NCI-H2081 (cell line): Measurements from ENCODE around the gene OR2T11.
A peak's percentile ranks its signal among the peaks of the same experiment; 100 is the strongest.
"Not testable (repeated sequence)": the region's sequence is repeated elsewhere in the genome, so short reads cannot be mapped to it uniquely, and the experiment has no call there.

Source experiments
- DNase-seq, 2 experiments: peaks; one replicate each; lab custom pipeline; 2025; lab: John Stamatoyannopoulos, UW

Gene OR2T11

DNA sequence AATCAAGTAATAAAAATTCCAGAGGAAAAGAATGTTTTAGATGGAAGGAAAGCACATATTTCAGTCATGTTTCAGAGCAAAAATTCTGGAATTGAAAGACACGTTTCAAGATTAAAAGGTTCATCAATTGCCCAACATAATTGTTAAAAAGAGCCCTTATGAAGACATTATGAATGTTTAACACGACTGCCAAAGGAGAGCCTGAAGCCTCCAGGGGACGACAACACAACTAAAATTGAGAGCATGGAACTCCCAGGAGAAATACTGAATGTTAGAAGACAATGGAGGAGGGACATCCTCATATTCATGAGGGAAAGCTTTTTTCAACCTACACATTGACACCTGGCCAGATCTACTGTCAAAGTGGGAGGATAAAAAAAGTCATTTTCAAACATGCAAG is 16.0 kb downstream of the OR2T11 start:
- peak; percentile 14 to 17 for DNase-seq

DNA sequence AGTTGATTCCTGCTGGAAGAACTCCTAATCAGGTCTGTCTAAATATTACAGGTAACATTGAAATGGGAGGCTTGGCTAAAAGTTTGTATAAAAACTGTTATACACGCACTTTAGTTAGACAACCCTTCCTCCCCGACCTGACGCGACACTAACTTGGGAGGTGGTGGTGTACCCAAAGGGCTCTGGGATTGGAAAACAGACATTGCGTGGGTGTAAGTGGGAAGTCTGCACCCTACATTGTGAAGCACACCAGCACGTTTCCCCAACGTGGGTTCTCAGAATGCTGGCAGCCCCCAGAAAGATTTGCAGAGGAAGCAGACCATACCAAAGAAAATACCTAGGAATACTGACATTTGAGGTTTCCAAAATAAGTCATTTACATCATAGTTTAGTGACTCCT is 16.8 kb downstream of the OR2T11 start:
- DNase-seq: no peak

DNA sequence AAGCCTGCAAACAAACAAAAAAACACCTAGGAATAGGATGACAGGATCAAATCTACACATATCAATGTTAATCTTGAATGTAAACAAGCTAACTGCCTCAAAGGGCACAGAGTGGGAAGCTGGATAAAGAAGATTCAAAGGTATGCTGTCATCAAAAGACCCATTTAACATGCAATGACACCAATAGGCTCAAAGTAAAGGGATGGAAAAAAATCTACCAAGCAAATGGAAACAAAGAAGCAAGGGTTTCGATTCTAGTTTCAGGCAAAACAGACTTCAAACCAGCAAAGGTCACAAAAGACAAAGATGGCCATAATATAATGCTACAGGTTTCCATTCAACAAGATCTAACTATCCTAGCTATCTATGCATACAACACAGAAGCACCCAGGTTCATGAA is 21.1 kb downstream of the OR2T11 start:
- no peak for DNase-seq

DNA sequence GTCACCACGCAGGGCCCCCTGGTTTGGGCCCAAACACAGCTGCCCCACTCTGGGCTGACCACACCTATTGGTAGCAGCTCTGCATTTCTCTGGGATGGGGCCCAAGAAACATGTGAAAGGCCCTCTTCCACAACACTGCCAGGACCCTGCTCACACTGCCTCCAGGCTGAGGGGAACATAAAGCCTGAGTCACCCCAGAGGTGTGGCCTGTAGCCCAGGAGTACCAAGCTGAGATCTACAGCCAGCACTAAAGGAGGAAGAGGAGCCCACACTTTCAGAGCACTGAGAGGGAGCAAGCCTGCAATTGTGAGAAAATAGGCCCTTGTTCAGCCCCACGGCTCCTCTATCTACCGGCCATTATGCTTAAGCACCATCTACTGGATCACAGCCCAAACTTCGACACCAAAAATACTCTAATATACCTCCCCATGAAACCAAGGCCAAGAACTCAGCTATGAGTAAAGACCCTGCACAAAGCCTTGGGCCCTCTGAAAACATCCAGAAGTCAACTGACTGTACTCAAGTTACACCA is 22.9 kb downstream of the OR2T11 start:
- no peak for DNase-seq

DNA sequence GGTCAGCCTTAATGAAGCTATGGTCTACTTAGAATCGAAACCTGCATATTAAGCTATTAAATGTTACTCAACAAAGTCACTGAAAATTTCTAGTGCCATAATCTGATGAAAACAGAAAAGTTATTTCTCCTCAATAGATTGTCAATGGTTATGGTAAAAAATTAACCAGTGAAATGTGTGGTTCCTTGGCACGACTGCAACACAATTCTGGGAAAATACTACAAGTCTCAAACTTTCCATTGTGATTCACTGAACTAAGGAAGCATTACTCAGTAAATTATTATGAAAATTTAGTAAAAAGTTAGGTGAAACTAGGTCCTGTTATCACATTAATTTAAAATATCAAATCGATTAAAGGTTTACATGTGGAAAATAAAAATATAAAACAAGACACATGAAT is 24.6 kb downstream of the OR2T11 start:
- DNase-seq: no peak

DNA sequence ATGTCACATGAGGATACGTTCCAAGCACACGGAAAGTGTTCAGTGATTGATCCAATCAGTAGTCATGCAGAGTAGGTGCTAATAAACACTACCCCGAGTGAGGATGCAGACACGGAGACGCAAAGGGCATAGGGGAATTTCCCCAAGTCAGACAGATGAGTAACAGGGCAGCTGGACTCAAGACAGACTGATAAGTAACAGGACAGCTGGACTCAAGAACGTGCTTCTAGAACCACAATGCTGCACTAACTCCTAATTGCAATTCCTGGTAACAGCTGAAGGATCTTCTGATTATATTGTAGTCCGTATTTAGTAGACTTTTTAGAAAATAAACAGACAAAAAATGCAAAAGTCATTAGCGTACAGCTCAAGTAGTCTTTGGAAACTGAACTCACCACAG is 35.5 kb downstream of the OR2T11 start:
- no peak for DNase-seq

DNA sequence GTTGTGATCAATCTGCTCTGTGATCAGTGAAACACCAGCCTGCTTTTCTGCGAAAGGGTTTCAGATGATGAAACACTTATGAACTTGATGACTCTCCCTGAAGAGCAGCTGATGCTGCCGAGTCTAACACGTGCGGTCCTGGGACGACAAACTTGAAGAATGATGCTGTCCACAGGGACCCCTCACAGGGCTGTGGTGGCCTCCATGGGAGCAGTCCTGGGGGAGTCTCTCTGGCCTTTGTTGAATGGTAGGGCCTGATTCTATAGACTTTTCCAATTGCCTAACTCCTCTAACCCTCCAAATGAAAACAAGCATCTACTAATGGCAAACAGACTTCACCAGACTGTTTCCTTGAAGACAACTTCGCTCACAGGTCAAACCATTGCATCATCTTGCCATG is 37.3 kb downstream of the OR2T11 start, which contains the start of gene OR2T10:
Gene OR2T10, minus strand, starts transcription at position 112 of the 400 bp plus-strand sequence. CDS start 3,932 bp downstream, outside the sequence.
- DNase-seq: no peak

DNA sequence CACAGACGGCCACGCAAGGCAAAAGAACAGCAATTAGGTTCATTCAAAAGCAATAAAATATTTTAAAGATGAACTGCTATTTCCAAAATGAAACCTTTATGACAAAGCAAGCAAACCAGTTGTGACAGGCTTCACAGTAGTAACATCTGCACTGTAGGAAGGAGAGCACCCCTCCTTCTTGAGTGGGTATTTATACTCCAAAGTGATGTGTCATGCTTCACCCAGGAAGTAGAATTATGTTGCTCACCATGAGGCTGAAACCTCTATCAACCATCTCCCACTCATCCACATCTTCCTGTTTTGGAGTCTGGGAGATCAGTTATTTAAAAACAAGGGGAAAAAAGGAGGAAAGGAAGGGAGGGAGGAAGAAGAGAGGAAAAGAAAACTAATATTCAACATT is 38.3 kb downstream of the OR2T11 start:
- no peak for DNase-seq

DNA sequence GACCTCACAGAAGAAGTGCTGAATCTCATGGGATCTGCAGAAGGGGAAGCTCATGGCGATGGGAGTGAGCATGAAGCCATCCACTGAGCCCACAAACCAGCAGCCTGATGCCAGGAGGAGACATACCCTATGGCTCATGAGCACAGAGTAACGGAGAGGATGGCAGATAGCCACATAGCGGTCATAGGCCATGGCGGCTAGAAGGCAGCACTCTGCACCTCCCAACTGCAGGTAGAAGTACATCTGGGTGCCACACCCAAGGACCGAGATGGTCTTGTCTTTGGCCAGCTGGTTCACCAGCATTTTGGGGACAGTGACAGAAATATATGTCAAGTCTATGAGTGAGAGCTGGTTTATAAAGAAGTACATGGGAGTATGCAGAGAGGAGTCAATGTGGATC is 41.7 kb downstream of the OR2T11 start:
- DNase-seq: no peak

DNA sequence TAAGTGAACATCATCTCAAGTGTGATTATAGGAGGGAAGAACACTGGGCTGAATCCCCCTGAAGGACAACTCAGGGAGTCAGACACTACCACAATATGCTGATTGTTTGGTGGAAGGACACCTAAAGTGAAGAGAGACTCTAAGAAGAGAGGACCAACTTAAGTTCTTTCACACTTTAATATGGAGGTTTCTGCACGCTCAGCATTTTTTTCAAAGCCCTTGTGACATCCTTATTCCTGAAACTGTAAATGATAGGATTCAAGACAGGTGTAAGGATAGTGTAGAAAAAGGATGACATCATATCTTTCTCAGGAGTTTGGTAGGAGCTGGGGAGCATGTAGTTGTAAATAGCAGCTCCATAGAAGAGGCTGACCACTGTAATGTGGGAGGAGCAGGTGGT is 42.2 kb downstream of the OR2T11 start:
- no peak for DNase-seq

DNA sequence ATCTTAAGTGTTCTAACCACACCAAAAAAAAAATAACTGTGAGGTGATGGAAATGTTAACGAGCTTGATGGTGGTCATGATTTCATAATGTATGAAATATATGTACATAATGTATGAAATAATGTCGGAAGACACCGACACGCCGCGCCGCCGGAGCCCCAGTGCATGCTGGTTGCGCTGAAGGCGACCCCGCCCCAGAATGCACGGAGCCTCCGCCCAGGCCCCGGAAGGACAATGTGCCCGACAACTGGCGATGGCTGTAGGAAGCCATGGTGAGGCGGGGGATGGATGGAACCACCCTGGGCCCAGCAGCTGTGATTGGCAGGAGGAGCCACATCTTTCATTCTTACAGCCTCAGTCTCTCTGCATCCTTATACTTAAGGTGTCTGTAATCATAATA is 44.8 kb downstream of the OR2T11 start:
- DNase-seq: no peak

DNA sequence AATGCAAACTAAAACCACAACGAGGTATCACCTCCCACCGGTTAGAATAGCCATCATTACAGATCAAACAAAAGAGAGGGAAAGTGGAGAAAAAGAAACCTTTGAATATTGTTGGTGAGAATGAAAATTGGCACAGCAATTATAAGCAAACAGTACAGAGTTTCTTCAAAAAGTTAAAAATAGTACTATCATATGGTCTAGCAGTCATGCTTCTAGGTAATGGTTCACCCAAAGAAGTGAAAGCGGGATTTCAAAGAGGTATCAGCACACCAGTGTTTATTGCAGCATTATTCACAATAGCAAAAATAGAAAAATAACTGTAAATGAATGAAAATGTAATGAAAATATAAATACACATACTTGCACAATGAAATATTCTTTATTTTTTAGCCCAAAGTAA is 45.6 kb downstream of the OR2T11 start:
- no peak for DNase-seq

DNA sequence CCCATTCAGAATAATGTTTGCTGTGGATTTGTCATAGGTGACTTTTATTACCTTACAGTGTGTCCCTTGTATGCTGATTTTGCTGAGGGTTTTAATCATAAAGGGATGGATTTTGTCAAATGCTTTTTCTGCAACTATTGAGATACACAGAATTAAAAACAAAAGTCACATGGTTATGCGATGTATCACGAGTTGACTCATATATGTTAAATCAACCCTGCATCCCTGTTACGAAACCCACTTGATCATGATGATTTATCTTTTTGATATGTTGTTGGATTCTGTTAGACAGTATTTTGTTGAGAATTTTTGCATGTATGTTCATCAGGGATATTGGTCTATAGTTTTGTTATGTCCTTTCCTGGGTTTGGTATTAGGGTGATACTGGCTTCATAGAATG is 49.6 kb downstream of the OR2T11 start:
- no peak for DNase-seq

DNA sequence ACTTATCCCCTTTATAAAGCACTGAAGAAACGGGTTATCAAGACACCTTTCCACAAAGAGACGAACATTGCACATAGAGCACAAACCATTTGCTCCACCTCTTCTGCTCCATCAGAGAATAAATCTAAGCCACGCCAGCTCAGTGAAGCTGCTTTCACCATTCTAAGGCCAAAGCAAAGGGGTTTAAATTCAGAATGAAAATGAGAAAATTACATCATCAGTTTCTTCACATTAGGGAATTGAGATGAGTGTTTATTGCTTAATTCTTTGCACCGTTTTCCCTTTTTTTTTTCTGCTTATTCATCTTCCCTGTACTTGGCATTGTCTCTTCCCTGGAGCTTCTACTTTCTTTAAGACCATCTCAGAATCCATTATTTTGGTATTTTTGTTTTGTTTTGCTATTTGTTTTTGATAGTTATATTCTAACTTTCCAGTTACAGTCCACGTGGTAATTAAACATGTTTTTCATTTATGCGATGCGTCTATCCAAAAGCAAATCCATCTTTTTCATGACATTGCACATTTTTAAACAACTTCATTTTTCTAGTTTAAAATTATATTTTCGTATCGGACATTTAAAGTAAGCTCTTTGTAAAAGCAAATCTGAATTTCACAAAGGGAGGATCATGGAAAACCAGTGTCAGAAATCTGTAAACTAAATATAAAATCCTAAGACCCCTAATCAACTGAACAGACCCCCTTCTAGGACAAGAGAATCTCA is 58.5 kb downstream of the OR2T11 start:
- no peak for DNase-seq

DNA sequence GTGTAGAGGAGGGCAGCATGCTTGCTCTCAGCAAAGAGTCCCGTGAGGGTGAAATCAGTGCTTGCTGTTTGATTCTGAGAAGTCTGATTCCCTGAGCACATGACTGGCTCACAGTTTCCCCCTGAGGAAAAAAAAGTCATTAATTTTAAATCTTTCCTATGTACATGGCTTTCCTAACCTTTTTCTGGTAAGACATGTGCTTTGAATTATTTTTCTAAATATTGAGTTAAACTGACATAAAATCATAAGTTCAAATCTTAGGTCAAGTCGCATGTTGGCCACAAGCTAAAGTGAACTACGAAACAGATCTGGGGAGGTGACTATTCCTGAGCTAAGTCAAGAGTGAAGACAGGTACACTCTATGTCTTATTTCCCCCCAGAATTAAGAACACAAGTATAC is 60.2 kb downstream of the OR2T11 start, which contains the start of gene OR2T34:
Gene OR2T34, minus strand, starts transcription at position 101 of the 400 bp plus-strand sequence. Its CDS starts 0 bp downstream, at position 101.
- not testable (repeated sequence) for DNase-seq

DNA sequence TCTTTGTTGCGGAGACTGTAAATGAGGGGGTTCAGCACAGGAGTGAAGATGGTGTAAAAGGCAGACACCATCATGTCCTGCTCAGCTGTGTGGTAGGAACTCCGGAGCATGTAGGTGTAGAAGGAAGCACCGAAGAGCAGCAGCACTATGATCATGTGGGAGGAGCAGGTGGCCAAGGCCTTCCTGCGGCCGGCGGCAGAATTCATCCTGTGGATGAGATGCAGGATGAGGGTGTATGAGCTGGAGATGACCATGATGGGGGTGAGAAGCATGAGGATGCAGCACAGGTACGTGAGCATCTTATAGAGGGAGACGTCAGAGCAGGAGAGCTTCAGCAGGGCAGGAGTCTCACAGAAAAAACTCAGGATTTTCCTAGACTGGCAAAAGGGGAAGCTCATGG is 61.0 kb downstream of the OR2T11 start:
- not testable (repeated sequence) for DNase-seq
